Esophagus muscularis mucosa (tissue), 4 donors: ENCODE measurements around the gene MFGE8. TPM values are rescaled to one million over a fixed set of nuclear protein-coding genes. Genes with fewer than 3 reads are reported as not detected.

Source experiments
- DNase-seq: peaks from one replicate; pipeline ENCODE4 v3.0.0-alpha.2; 2017; ENCODE audit errors: extremely low spot score
- H3K27ac ChIP-seq, 4 donors: fragments of 200-600 bp; sonication (generic); replicated peaks in 1 of 4; 1 replicate in 3 of 4; 2 replicates in 1 of 4; pipeline ENCODE4 v1.5.1; 2016 to 2019; ENCODE audit warnings: mild to moderate bottlenecking in 1 of 4
- H3K27me3 ChIP-seq, 4 donors: fragments of 200-600 bp; sonication (generic); one replicate each; pipeline versions ENCODE4 v1.5.1 to v1.6.0; 2016 to 2019
- H3K36me3 ChIP-seq, 4 donors: fragments of 200-600 bp; sonication (generic); one replicate each; pipeline ENCODE4 v1.5.1; 2016 to 2019
- H3K4me1 ChIP-seq, 4 donors: fragments of 200-600 bp; sonication (generic); one replicate each; pipeline ENCODE4 v1.5.1; 2016 to 2019
- H3K4me3 ChIP-seq, 4 donors: fragments of 200-600 bp; sonication (generic); 1 replicate in 2 of 4; 2 replicates in 2 of 4; pipeline ENCODE4 v1.5.1; 2016 to 2019; ENCODE audit warnings: mild to moderate bottlenecking in 4 of 4, moderate library complexity in 1 of 4
- H3K9me3 ChIP-seq, 4 donors: fragments of 200-600 bp; sonication (generic); 1 replicate in 3 of 4; 2 replicates in 1 of 4; pipeline ENCODE4 v1.5.1; 2016 to 2019
- CTCF ChIP-seq, 3 experiments: fragments of 200-600 bp in 2 of 3; fragments of 450-650 bp in 1 of 3; sonication (generic) in 2 of 3; IDR thresholded peaks; one replicate each; pipeline ENCODE4 v1.5.1; 2017 to 2019; ENCODE audit warnings: antibody characterized with exemption in 3 of 3, mild to moderate bottlenecking in 2 of 3, moderate library complexity in 1 of 3
- EP300 ChIP-seq: sonication (generic); formaldehyde crosslinking; IDR thresholded peaks from one replicate; pipeline ENCODE4 v1.6.1; 2017; ENCODE audit warnings: antibody characterized with exemption
- POLR2A ChIP-seq: fragments of 450-650 bp; IDR thresholded peaks from one replicate; pipeline ENCODE4 v1.6.1; 2017; ENCODE audit warnings: antibody characterized with exemption, moderate library complexity, mild to moderate bottlenecking, low read depth
- POLR2AphosphoS5 ChIP-seq, 2 donors: sonication (generic); formaldehyde crosslinking; IDR thresholded peaks; one replicate each; pipeline ENCODE4 v1.6.1; 2017; ENCODE audit warnings: antibody characterized with exemption in 2 of 2
- WGBS: methylation state at CpG from one replicate; pipeline ENCODE4 v1.1.5; 2018; 5-methylcytosine and 5-hydroxymethylcytosine counted together
- intact Hi-C: fragments of 100-400 bp; cut with DNase I; formaldehyde crosslinking; loops from one replicate; pipeline ENCODE4 v1.15.1; 2023
- total RNA-seq, 4 donors: library from RNA; depleted of rRNA; stranded (reverse); fragments of >200 nt; gene quantifications; one replicate each; pipeline versions ENCODE4 v1.1.0 to v1.2.1, GENCODE V29; 2016

MFGE8 gene
- total RNA-seq, 4 donors from 2014 or later = 355 to 614 (median 564) TPM

- peak overlapping the region in 2 of 4 donors; percentile 13 to 34 for H3K27ac ChIP-seq
- H3K4me1 ChIP-seq = peaks cover 43 to 62% (median 53%) of the 10 kb centered on the region in 4 donors
- peaks cover 26 to 66% (median 56%) of the 10 kb centered on the region in 4 donors for H3K36me3 ChIP-seq
These were observed 12.7 kb downstream of the MFGE8 start for GRCh38 chr15:88900309-88900981.

GRCh38 chr15:88899251-88899650 lies 13.9 kb downstream of the MFGE8 start:
- Histone ChIP-seq H3K27ac (peak overlapping the region in 1 of 4 donors; percentile 18), H3K4me3 (no peak overlapping the region), H3K27me3 (peaks cover 0 to 15% (median 3%) of the 10 kb centered on the region in 4 donors), H3K4me1 (peaks cover 43 to 62% (median 53%) of the 10 kb centered on the region in 4 donors), H3K9me3 (no peaks in the 10 kb centered on the region), H3K36me3 (peaks cover 26 to 57% (median 50%) of the 10 kb centered on the region in 4 donors)
- no peak for DNase-seq
- TF ChIP-seq EP300 (no peak), CTCF (IDR thresholded peaks at IDR 0.05) (no peak), POLR2AphosphoS5 (IDR thresholded peaks at IDR 0.05) (no peak), POLR2A (no peak)
- WGBS = 95% methylated on average over 9 of the region's 9 CpGs
- intact Hi-C loops = loop anchor here (5.0 kb wide), 1 partner anchor 277 kb away; the partner anchor contains the start of gene AEN

More at GRCh38 chr15:88900309-88900981, 12.7 kb downstream of the MFGE8 start:
- Histone ChIP-seq H3K4me3 (no peak overlapping the region), H3K9me3 (no peaks in the 10 kb centered on the region), H3K27me3 (peaks cover 0 to 3% (median 0%) of the 10 kb centered on the region in 4 donors)
- 92% methylated on average over 11 of the region's 12 CpGs for WGBS
- no peak for DNase-seq
- intact Hi-C loops = loop anchor here (5.0 kb wide), 1 partner anchor 277 kb away; no protein-coding TSS in a partner anchor
- TF ChIP-seq EP300 (no peak), CTCF (IDR thresholded peaks at IDR 0.05) (no peak), POLR2AphosphoS5 (IDR thresholded peaks at IDR 0.05) (no peak), POLR2A (no peak)

GRCh38 chr15:88898736-88899135 lies 14.4 kb downstream of the MFGE8 start:
- Histone ChIP-seq H3K9me3 (no peaks in the 10 kb centered on the region), H3K36me3 (peaks cover 26 to 52% (median 46%) of the 10 kb centered on the region in 4 donors), H3K4me3 (no peak overlapping the region), H3K4me1 (peaks cover 47 to 64% (median 56%) of the 10 kb centered on the region in 4 donors), H3K27ac (peak overlapping the region in 2 of 4 donors; percentile 18 to 81), H3K27me3 (peaks cover 0 to 20% (median 3%) of the 10 kb centered on the region in 4 donors)
- WGBS = 88% methylated on average over 15 of the region's 15 CpGs
- DNase-seq = no peak
- intact Hi-C loops = loop anchor here (5.0 kb wide), 1 partner anchor 276 kb away; the partner anchor contains the start of gene AEN
- no peak for TF ChIP-seq CTCF (IDR thresholded peaks at IDR 0.05)
- no peak for TF ChIP-seq EP300
- TF ChIP-seq POLR2AphosphoS5 (IDR thresholded peaks at IDR 0.05) = no peak
- no peak for TF ChIP-seq POLR2A

GRCh38 chr15:88897456-88898194 lies 15.6 kb downstream of the MFGE8 start:
- no peaks in the 10 kb centered on the region for H3K9me3 ChIP-seq
- no peak for TF ChIP-seq POLR2A
- peak; percentile 55 to 73 (median 72) for TF ChIP-seq CTCF (IDR thresholded peaks at IDR 0.05)
- TF ChIP-seq POLR2AphosphoS5 (IDR thresholded peaks at IDR 0.05) = peak; percentile 3 to 72
- peak overlapping the region; percentile 63 to 81 (median 74) for H3K27ac ChIP-seq
- H3K4me3 ChIP-seq = peak overlapping the region in 3 of 4 donors; percentile 10 to 34 (median 11)
- no peak for DNase-seq
- WGBS = 23% methylated on average over 11 of the region's 12 CpGs
- H3K27me3 ChIP-seq = peaks cover 0 to 31% (median 8%) of the 10 kb centered on the region in 4 donors
- intact Hi-C loops = loop anchor here (5.0 kb wide), 1 partner anchor 275 kb away; the partner anchor contains the start of gene AEN
- peaks cover 47 to 64% (median 54%) of the 10 kb centered on the region in 4 donors for H3K4me1 ChIP-seq
- H3K36me3 ChIP-seq = peaks cover 18 to 40% (median 35%) of the 10 kb centered on the region in 4 donors
